KOPT-K1 (cell line): Measurements from ENCODE around the gene IMP3.
"Not testable (repeated sequence)": the region's sequence is repeated elsewhere in the genome, so short reads cannot be mapped to it uniquely, and the experiment has no call there.

Experiments used
- H3K27ac ChIP-seq: fragments of 200-600 bp; sonication (generic); 2 replicates; pipeline ENCODE4 v1.5.1; 2016; ENCODE audit warnings: antibody characterized with exemption, mild to moderate bottlenecking, low read depth, low read length; ENCODE audit not compliant: poor library complexity, severe bottlenecking
- H3K36me3 ChIP-seq: fragments of 200-600 bp; sonication (generic); 2 replicates; pipeline ENCODE4 v1.5.1; 2017; ENCODE audit warnings: antibody characterized with exemption, mild to moderate bottlenecking, low read length, moderate library complexity; ENCODE audit not compliant: insufficient read depth
- H3K9me3 ChIP-seq: fragments of 200-600 bp; sonication (generic); 2 replicates; pipeline ENCODE4 v1.5.1; 2017; ENCODE audit warnings: antibody characterized with exemption, low read length, mild to moderate bottlenecking; ENCODE audit not compliant: insufficient read depth, poor library complexity, severe bottlenecking

The IMP3 gene

GRCh38 chr15:75648156-75649000 is 8.4 kb upstream of the IMP3 start:
- Histone ChIP-seq H3K36me3 (no peaks in the 10 kb centered on the region), H3K27ac (no peak overlapping the region), H3K9me3 (no peaks in the 10 kb centered on the region)

GRCh38 chr15:75647370-75648155 is 7.5 kb upstream of the IMP3 start, which contains the start of gene SNX33:
TSS of gene SNX33 (plus strand) at chr15:75647912. CDS start at chr15:75649103, 1,191 bp downstream.
- Histone ChIP-seq H3K36me3 (no peaks in the 10 kb centered on the region), H3K27ac (peak within 1 kb of the TSS; percentile 35), H3K9me3 (no peaks in the 10 kb centered on the region)

- Histone ChIP-seq H3K27ac (peak overlapping the region; percentile 35), H3K9me3 (no peaks in the 10 kb centered on the region), H3K36me3 (no peaks in the 10 kb centered on the region)
Measured at GRCh38 chr15:75646944-75647364, 6.9 kb upstream of the IMP3 start.

GRCh38 chr15:75646112-75646943 is 6.3 kb upstream of the IMP3 start:
- H3K36me3 ChIP-seq = no peaks in the 10 kb centered on the region
- no peaks in the 10 kb centered on the region for H3K9me3 ChIP-seq
- H3K27ac ChIP-seq = no peak overlapping the region

- H3K27ac ChIP-seq = no peak overlapping the region
- no peaks in the 10 kb centered on the region for H3K36me3 ChIP-seq
- H3K9me3 ChIP-seq = no peaks in the 10 kb centered on the region
Measured at GRCh38 chr15:75644376-75644775, 4.4 kb upstream of the IMP3 start.

GRCh38 chr15:75641603-75642002 is 1.6 kb upstream of the IMP3 start:
- Histone ChIP-seq H3K36me3 (peaks cover 20% of the 10 kb centered on the region), H3K27ac (no peak overlapping the region), H3K9me3 (no peaks in the 10 kb centered on the region)

- Histone ChIP-seq H3K9me3 (no peaks in the 10 kb centered on the region), H3K27ac (peak overlapping the region; percentile 91), H3K36me3 (peaks cover 20% of the 10 kb centered on the region)
Measured at GRCh38 chr15:75641179-75641503, 1.1 kb upstream of the IMP3 start.

- peak overlapping the region; percentile 91 for H3K27ac ChIP-seq
- peaks cover 20% of the 10 kb centered on the region for H3K36me3 ChIP-seq
- H3K9me3 ChIP-seq = no peaks in the 10 kb centered on the region
Measured at GRCh38 chr15:75640483-75641178, 607 bp upstream of the IMP3 start.

GRCh38 chr15:75639191-75639708 is 774 bp downstream of the IMP3 start:
- Histone ChIP-seq H3K9me3 (no peaks in the 10 kb centered on the region), H3K36me3 (peaks cover 20% of the 10 kb centered on the region), H3K27ac (peak overlapping the region; percentile 91)

- Histone ChIP-seq H3K27ac (no peak overlapping the region), H3K9me3 (no peaks in the 10 kb centered on the region), H3K36me3 (peaks cover 20% of the 10 kb centered on the region)
Measured at GRCh38 chr15:75637245-75638009, 2.6 kb downstream of the IMP3 start.

GRCh38 chr15:75636026-75636425 is 4.0 kb downstream of the IMP3 start:
- Histone ChIP-seq H3K36me3 (peaks cover 20% of the 10 kb centered on the region), H3K9me3 (no peaks in the 10 kb centered on the region), H3K27ac (no peak overlapping the region)

GRCh38 chr15:75633922-75634321 is 6.1 kb downstream of the IMP3 start:
- H3K27ac ChIP-seq, H3K9me3 ChIP-seq: not testable (repeated sequence)
- H3K36me3 ChIP-seq = peaks cover 20% of the 10 kb centered on the region

- no peaks in the 10 kb centered on the region for H3K9me3 ChIP-seq
- H3K27ac ChIP-seq = no peak overlapping the region
- peaks cover 2% of the 10 kb centered on the region for H3K36me3 ChIP-seq
Measured at GRCh38 chr15:75631935-75632334, 8.1 kb downstream of the IMP3 start.
